22Rv1 (cell line): ENCODE data around the gene UNC13D.

Experiments used
- ZFX ChIP-seq: fragments of 450-650 bp; IDR thresholded peaks from 2 replicates; pipeline ENCODE4 v1.6.1; 2017; ENCODE audit warnings: antibody characterized with exemption, borderline replicate concordance
- TF ChIP-seq, protein P1 (sequence below): fragments of 450-650 bp; IDR thresholded peaks from 2 replicates; pipeline ENCODE4 v1.5.1; 2017; ENCODE audit warnings: mild to moderate bottlenecking

DNA sequence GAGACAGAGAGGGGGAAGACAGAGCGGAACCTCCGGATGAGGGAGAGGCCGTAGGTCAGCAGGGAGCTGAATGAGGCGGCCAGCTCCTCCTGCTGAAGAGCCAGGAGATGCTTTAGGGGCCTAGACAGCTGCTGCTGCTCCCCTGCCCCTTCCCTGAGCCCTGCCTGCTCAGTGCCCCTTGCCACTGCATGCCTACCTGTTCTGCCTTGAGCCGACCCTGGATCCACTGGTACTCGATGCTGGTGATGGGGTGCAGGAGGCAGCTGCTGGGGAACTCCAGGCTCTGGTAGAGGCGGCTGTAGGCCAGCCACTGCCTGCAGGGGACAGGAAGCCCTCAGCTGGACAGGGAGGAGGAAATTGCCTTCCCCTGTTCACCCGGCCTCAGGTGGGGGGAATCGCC, 7.6 kb downstream of the UNC13D start:
- TF ChIP-seq, protein P1, sequence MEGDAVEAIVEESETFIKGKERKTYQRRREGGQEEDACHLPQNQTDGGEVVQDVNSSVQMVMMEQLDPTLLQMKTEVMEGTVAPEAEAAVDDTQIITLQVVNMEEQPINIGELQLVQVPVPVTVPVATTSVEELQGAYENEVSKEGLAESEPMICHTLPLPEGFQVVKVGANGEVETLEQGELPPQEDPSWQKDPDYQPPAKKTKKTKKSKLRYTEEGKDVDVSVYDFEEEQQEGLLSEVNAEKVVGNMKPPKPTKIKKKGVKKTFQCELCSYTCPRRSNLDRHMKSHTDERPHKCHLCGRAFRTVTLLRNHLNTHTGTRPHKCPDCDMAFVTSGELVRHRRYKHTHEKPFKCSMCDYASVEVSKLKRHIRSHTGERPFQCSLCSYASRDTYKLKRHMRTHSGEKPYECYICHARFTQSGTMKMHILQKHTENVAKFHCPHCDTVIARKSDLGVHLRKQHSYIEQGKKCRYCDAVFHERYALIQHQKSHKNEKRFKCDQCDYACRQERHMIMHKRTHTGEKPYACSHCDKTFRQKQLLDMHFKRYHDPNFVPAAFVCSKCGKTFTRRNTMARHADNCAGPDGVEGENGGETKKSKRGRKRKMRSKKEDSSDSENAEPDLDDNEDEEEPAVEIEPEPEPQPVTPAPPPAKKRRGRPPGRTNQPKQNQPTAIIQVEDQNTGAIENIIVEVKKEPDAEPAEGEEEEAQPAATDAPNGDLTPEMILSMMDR, result no peak
- TF ChIP-seq ZFX, result no peak
